Kidney epithelial cell (primary cell): ENCODE measurements around the gene NTNG1. TPM values are rescaled to one million over a fixed set of nuclear protein-coding genes. Genes with fewer than 3 reads are reported as not detected.

Experiments
- DNase-seq: peaks from one replicate; pipeline ENCODE4 v3.0.0-alpha.2; 2010; ENCODE audit warnings: low read depth
- H3K27me3 ChIP-seq: 2 replicates; pipeline ENCODE4 v1.6.0; 2011; ENCODE audit warnings: low read length; ENCODE audit not compliant: control insufficient read depth, insufficient read depth
- H3K36me3 ChIP-seq: 2 replicates; pipeline ENCODE4 v1.5.1; 2011; ENCODE audit warnings: low read length; ENCODE audit not compliant: control insufficient read depth, insufficient read depth
- H3K4me3 ChIP-seq: 2 replicates; pipeline ENCODE4 v1.5.1; 2011; ENCODE audit warnings: low read depth, mild to moderate bottlenecking, control low read depth, low read length
- CTCF ChIP-seq: IDR thresholded peaks from 2 replicates; pipeline ENCODE4 v1.5.1; 2011; ENCODE audit warnings: mild to moderate bottlenecking, moderate library complexity, low read length, control low read depth, inconsistent platforms; ENCODE audit not compliant: insufficient read depth, poor library complexity, severe bottlenecking
- total RNA-seq: library from RNA; depleted of rRNA; stranded (reverse); fragments of >200 nt; gene quantifications from 2 replicates; pipeline ENCODE4 v1.2.3, GENCODE V29; 2015

The NTNG1 gene
- total RNA-seq, 1 donor from 2014 or later: 3.7 TPM

GRCh38 chr1:107297681-107298080, 156.8 kb downstream of the NTNG1 start:
- no peak for TF ChIP-seq CTCF
- Histone ChIP-seq H3K36me3 (no peaks in the 10 kb centered on the region), H3K4me3 (no peak overlapping the region), H3K27me3 (no peaks in the 10 kb centered on the region)
- DNase-seq: no peak

- no peak overlapping the region for H3K4me3 ChIP-seq
- no peak for TF ChIP-seq CTCF
- no peaks in the 10 kb centered on the region for H3K36me3 ChIP-seq
- DNase-seq: no peak
- H3K27me3 ChIP-seq: no peaks in the 10 kb centered on the region
These were observed 157.7 kb downstream of the NTNG1 start for GRCh38 chr1:107298526-107298925.

- Histone ChIP-seq H3K4me3 (no peak overlapping the region), H3K36me3 (no peaks in the 10 kb centered on the region), H3K27me3 (no peaks in the 10 kb centered on the region)
- no peak for TF ChIP-seq CTCF
- no peak for DNase-seq
These were observed 158.7 kb downstream of the NTNG1 start for GRCh38 chr1:107299521-107299920.

- no peak for TF ChIP-seq CTCF
- DNase-seq: no peak
- H3K36me3 ChIP-seq: no peaks in the 10 kb centered on the region
- no peaks in the 10 kb centered on the region for H3K27me3 ChIP-seq
- H3K4me3 ChIP-seq: no peak overlapping the region
These were observed 169.1 kb downstream of the NTNG1 start for GRCh38 chr1:107309962-107310361.

GRCh38 chr1:107315652-107316051, 174.8 kb downstream of the NTNG1 start:
- DNase-seq: no peak
- H3K36me3 ChIP-seq: peaks cover 1% of the 10 kb centered on the region
- no peak overlapping the region for H3K4me3 ChIP-seq
- no peaks in the 10 kb centered on the region for H3K27me3 ChIP-seq
- TF ChIP-seq CTCF: no peak

GRCh38 chr1:107318932-107319331, 178.1 kb downstream of the NTNG1 start:
- Histone ChIP-seq H3K27me3 (no peaks in the 10 kb centered on the region), H3K4me3 (no peak overlapping the region), H3K36me3 (peaks cover 1% of the 10 kb centered on the region)
- DNase-seq: no peak
- TF ChIP-seq CTCF: no peak
